HG03025 (cell line): ENCODE results near the gene KRTAP10-3.
"Not testable (repeated sequence)": the region's sequence is repeated elsewhere in the genome, so short reads cannot be mapped to it uniquely, and the experiment has no call there.

ENCODE experiments used
- ATAC-seq: cut with Tn5 transposase; IDR thresholded peaks from one replicate; pipeline ENCODE4 v1.9.1; 2021; ENCODE audit warnings: mild to moderate bottlenecking, moderate library complexity; ENCODE audit not compliant: unreplicated experiment, low FRiP score

The KRTAP10-3 gene

DNA sequence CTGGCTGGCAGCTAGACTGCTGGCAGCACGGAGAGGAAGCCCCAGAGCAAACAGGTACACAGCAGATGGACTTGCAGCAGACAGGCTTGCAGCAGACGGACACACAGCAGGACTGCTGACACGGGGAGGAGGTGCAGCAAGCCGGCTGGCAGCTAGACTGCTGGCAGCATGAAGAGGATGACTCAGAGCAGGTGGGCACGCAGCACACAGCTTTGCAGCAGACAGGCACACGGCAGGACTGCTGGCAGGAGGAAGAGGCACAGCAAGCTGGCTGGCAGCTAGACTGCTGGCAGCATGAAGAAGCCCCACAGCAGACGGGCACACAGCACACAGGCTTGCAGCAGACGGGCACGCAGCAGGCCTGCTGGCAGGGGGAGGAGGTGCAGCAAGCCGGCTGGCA, 7.8 kb downstream of the KRTAP10-3 start:
- no peak for ATAC-seq

DNA sequence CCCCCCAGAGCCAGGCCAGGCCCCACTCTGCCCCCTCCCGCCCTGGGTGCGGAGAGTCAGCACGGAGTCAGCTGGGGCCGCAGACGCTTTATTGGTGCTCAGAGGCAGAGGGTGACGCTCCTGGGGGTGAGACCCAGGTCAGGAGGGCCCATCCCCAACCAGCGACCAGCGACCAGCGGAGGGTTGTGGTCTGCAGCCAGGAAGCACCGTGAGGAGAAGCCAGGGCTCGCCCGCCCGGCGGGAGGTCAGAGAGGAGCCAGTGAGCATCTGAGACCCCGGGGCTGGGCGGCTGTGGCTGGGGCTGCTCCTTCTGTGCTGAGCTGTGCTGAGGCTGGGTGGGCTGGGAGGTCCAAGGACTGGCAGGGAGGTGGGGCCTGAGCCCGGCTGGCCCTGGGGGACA, 8.3 kb downstream of the KRTAP10-3 start:
- ATAC-seq = not testable (repeated sequence)

DNA sequence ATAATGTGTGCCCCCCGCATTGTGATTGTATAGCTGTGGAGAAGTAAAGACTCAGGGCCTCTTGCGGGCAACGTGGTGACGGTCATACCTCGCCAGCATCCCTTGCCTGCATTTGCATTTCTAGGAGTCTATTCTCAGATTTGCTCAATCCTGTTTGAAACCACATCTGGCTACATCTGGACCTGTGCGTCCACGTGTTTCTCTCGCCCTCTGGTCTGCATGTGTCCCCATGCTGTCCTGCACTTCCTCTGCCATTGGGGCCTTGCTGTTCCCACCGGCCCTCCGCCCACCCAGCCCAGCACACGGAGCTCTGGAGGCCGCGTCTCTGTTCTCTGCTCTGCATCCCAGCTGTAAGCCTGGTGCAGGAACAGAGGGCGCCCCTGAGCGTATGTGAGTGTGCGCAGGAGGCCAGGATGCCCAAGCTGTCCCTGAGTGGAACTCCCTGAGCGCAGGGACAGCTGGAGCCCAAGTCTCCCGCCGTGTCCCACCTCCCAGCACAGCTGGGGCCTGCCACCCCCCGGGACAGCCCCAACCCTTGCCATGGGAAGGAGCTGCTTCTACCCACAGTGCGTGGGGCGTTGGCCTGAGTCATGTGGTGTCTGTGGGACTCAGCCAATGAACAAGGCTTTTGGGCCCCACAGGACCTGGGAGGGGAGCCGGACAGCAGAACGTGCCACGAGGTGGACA, 8.9 kb downstream of the KRTAP10-3 start:
- ATAC-seq = no peak

DNA sequence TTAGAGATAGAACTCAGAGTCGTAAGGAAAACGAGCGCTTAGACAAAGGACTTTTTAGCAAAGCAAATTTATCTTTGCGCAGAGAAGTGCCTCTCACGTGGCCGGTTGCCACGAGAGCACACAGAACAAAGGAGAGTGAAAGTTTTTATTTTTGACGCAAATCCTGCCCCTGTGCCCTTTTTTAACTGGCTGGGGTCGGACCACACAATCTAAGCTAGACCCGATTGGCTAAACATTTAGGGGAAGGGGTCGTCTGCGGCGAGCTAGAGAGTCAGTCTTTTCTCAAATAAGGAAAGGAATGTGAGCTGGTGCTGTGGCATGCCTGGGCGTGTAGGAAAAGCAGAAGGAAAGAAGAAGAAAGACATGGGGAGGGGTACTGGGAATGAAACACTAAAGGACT, 9.7 kb downstream of the KRTAP10-3 start:
- ATAC-seq = no peak

DNA sequence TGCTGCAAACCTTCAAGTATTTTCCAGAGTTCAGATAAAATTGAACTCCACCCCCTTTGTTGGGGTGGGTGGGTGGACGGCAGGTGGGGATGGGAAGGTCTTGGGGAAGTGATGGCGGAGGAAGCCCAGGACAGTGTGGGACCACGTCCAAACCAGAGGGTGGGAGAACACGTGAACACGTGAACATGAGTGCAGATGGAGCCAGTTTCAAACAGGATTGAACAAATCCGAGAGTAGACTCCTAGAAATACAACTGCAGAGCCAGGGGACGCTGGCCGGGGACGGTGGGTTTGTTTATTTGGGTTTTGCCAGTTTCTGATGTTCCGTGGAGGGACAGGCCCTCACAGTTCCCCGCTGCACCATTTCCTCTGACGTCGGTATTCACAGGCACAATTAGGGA, 10.2 kb downstream of the KRTAP10-3 start:
- no peak for ATAC-seq

DNA sequence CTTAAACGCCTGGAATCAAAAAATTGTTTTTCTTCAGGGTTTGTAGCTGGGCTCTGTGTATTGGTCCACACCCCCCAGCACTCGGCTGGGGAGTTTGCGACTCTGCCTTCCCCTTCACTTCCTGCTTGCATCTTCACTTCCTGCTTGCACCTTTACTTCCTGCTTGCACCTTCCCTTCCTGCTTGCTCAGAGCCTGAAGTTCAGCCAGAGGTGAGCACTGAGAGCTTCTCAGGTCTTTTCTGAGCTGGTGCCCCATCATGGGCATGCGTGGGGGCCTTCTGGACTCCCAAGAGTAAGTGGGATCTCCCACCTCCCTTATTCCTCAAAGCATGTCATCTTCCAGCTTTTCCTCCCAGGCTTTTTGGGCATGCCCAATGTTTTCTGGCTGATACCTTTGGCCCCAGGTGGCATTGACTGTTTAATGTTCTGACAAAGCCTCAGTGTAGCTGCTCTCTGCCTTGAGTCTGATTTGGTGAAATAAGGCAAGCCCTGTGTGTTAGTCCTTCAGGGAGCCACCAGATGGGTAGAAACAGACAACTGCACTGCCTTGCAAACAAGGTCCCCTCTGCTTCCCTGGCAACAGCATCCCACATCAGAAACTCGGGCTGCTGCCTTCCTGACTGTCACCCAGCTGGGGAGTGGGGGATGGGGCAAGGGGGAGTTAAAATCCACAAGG, 10.8 kb downstream of the KRTAP10-3 start:
- ATAC-seq = no peak

DNA sequence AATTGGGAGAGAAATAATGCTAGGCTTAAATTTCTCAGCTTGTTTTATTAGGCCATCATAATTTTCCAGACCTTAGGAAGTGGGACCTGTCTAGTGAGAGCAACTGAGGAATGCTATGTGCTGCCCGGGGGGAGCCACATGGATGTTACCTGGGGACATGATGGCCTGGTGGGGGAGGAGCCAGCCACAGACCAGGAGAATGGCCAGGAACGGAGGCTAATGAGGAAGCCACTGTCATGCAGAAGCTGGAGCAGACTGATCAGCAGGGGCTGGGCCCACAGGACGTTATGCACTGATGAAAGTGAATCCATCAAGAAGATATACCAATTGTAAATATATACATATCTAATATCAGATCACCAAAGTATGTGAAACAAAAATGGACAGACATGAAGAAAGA, 14.0 kb downstream of the KRTAP10-3 start:
- no peak for ATAC-seq

DNA sequence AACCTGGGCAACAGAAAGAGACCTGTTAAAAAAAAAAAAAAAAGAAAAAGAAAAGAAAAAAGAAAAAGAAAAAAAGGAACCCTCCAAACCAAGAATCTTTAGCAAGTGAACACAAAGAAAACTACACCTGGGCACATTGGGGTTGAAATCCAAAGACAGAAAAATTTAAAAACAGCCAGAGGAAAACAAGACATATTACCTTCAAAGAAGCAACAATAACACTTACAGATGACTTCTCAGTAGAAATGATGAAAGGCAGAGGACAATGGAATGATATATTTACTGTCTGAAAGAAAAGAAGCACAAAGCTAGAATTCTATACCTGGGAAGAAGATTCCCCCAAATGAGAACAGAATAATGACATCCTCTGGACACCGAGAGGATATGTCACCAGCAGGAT, 15.9 kb downstream of the KRTAP10-3 start:
- ATAC-seq = no peak

DNA sequence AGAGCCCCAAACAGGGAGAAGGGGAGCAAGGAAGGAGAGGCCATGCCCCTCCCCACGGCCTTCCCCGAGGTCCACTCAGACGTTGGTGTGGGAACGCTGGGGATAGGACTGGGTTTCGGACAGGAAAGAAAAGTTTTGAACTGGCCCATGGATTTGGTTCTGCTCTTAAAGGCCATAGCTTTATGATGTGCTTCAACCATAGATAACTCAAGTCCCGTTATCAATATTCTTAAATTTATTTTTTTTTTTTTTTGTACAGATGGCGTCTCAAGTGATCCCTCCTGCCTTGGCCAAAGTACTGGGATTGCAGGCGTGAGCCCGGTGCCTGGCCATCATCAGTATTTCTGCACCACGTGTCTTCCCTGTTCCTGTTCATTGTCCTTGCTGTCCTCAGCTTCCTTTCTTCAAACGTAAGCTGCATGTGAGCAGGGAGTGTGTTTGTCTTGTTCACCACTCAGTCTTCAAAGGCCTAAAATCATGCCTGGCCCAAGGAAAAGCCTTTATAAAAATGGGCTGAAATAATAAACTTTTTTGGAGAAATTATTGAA, 17.8 kb downstream of the KRTAP10-3 start:
- no peak for ATAC-seq

DNA sequence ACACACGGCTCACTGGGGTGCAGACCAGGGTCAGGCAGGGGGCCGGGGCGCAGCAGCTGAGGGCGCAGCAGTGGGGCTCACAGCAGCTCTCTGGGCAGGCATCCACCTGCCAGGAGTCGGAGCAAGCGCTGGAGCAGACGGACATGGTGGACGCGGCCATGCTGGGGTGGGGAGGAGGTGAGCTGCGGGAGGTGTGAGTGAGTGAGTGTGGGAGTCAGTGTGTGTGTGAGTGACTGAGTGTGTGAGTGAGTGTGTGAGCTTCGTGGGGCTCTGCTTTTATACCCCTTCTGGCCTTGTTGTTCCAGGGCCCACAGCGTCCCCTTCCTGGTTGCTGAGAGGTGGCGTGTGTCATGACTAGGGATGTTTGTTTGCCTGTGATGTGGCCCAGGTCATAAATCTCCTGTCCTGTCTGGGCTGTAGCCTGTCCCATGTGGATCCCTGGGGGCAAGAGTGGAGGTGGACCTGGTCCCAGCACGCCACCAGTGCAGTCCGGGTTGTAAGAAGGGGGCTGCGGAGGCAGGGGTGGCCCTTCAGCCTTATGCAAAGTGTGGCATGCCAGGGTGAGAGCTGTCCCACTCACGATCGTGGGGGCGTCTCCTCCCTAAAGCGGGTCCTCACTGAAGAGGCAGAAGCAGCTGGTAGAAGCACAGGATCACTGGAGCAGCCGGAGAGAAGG, 18.5 kb downstream of the KRTAP10-3 start, which contains the start of gene KRTAP10-1:
TSS of gene KRTAP10-1 (minus strand) at position 205 of the 676 bp plus-strand sequence. CDS start at position 160, 45 bp downstream.
- ATAC-seq = no peak

DNA sequence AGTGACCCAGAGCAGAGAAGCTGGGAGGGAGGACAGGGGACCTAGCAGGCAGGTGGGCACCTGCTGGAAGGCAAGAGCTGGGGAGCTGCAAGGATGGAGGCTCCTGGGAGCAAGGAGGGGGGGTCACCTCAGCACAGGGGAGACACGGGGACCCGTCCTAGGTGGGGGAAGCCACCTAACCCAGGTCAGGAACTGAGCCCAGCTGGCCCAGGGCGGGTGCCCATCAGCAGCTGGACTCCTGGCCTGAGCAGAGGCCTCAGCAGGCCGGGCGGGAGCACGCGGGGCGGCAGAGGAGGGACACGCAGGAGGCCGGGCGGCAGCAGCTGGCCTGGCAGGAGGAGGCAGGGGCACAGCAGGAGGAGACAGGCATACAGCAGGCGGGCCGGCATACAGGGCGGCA, 19.5 kb downstream of the KRTAP10-3 start:
- ATAC-seq = no peak

DNA sequence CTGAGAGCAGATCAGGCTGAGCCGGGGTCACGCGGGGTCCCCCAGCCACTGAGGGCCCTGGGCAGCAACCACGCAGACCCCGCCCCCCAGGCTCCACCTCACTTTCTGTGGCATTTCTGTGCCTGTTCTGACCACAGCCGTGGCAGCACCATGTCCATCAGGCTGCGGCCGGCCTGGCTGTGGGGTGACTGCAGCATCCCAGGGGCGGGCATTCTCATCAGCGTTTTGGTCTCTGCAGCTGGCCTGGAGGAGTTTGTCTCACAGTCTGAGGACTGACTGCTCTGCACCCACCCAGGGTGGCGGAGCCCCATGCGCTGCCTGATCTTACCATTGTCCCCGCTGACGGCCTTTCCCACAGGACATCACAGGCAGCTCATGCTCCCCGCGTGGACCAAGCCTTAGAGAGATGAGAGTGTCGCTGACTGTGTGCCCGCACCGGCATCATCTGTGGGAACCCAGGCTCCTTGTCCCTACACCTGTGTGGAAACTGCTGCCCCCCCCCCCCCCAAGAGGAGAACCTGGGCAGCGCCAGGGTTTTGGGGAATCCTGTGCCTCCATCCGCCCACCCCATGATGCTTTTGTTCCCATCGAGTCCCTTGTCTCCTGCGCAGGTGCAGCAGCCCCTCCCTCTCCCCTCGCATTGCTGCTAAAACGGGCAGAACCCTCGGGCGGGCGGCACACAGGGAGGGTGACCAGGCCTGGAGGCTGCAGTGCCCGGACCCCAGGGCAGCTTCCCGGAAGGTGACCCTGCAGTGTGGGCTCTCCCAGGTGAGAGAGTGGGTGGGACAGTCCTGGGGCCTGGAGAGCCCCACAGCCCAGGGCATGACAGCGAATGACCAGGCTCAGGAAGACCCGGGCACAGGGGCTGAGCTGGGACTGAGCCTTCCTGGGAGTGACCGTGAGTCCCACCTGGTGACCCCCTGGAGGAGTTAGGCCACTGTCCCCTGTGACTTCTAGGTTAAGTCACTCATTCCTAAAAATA, 20.4 kb downstream of the KRTAP10-3 start:
- ATAC-seq = no peak

DNA sequence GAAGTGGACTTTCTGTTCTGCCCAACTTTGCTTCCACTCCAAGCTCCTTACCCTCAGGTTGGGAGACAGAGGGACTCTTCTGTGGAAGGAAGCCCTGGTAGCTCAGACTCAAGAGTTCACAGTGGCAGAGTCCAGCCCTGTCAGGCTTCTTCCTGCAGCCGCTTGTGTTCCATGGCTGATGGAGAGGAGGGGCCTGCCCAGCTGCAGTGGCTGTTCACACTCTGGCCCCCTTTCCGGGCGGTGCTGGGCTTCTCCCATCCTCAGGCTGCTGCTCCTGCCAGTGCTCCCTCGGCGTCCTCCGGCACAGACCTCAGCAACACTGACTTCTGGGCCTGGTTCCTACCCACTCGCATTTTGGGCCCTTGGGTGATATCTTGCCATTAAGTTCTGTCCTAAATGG, 22.6 kb downstream of the KRTAP10-3 start:
- ATAC-seq = no peak

DNA sequence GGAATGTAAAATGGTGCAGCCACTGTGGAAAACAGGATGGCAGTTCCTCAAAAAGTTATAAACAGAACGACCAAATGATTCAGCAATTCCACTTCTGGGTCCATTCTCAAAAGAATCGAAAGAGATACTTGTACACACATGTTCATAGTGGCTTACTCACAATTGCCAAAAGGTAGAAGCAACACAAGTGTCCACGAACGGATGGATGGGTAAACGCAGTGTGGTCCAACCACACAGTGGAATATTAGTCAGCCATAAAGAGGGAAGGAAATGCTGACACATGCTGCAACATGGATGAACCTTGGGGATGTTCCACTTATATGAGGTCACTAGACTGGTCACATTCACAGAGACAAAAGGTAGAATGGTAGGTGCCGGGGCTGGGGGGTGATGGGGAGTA, 23.9 kb downstream of the KRTAP10-3 start:
- no peak for ATAC-seq

DNA sequence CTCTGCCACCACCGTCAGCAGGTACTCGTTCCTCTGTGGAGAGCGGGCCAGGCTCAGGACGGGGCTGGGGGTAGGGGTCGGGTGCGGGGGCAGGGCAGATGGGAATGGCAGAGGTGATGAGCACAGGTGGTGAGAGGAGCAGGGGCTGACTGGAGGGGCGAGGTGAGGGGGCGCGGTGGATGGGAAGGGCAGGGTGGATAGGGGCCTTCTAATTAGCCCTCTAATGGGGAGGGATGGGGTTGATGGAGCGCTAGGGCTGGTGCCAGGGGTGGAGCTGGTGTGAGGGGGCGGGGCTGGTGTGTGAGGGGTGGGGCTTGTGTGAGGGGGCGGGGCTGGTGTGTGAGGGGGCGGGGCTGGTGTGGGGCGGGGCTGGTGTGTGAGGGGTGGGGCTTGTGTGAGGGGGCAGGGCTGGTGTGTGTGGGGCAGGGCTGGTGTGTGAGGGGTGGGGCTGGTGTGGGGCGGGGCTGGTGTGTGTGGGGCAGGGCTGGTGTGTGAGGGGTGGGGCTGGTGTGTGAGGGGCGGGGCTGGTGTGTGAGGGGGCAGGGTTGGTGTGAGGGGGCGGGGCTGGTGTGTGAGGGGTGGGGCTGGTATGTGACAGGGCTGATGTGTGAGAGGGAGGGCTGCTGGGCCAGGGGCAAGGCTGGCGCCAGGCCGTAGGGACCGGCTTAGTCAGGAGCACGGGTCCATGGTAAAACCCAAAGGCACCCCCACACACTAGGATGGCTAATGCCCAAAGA, 24.5 kb downstream of the KRTAP10-3 start:
- ATAC-seq = no peak

DNA sequence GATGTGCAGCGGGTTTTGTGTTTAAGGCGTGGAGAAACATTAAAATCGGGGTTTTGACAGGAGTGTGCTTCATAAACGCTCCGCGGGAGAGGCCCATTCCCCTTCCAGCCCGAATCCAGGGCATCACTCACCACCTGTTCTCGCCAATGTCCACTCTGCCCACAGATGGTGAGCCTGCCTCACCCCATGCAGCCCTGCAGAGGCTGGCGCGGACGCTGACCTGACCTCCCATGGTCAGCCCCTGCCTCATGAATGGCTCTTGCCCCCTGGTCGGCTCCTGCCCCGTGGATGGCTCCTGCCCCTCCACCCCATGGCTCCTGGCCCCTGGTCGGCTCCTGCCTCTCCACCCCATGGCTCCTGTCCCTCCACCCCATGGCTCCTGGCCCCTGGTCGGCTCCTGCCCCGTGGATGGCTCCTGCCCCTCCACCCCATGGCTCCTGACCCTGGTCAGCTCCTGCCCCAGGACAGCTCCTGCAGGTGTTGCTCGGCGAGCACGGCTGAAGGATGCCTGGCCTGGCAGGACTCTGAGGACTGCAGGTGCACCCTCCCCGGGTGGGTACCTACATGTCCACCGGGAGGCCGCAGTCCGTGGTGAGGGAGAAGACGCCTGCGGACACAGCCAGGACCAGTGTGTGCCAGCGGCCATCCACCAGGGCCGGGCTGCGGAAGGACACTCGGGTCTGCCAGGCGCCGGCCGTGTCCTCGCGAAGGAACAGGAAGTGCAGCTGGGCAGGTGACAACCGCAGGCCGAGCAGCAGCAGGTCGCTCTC, 25.3 kb downstream of the KRTAP10-3 start:
- ATAC-seq = no peak

DNA sequence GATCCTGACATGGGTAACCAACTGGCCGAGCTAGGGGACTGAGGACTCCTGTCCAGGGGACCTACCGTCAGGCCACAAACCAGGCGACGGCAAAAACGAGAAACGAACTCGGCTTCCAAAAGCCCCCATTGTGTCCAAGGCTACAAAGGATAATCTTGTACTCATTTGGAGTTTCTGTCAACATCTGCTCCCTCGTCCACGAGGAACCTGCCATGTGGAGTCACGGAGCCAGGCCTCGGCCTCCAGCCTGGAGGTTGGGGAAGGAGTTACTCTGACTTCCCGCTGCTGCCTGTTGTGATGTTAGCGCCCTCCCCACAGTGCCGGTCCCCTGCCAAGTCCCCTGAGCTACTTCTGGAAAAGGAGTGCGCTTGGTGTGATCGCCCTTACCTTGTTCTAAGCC, 25.9 kb downstream of the KRTAP10-3 start:
- no peak for ATAC-seq

DNA sequence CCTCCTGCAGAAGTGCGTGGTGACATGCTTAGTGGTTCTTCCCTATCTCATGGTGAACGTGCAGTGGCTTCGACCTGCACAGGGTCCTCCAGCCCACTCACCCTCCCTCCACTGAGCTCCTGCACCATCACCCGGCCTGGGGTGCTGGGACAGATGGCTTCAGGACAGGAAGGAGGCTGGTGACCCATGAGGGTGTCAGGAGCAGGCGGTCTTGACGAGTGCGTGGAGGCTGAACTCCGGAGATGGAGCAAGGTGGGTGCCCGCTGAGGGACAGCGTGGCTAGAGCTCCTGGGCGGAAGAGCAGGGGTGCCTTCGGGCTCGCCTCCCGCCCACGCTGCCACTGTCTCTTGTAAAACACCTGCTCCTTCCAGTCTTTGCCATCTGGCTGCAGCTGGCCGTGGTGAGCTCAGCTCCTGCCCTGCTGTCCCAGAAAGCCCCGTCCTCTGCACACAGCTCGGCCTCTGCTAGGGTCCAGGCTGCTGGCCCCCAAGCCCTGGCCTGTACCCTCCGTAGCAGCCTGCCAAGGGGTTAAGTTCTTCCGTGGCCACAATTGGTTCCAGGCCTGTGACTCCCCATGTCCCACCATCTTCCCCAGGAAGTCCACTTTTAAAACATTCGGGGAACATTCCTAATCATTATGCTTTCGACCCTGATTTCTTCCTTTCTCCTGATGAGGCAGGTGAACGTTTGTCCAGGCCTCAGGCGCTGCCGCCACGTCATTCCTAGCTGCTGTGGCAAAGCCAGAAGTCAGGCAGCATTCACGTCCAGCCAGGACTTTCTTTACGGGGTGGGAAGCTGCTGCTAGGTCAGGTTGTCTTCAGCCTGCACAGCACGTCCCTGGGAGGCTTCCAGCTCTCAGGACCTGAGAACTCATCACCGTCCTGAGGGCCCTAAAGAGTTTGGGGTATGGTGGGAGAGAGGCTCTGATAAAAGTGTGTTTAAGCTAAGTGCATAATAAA, 26.7 kb downstream of the KRTAP10-3 start:
- ATAC-seq = no peak
